Islet of Langerhans (tissue), 1 donor: Measurements from ENCODE around the gene FBP2.
A peak's percentile ranks its signal among the peaks of the same experiment; 100 is the strongest.
"Not testable (repeated sequence)": the region's sequence is repeated elsewhere in the genome, so short reads cannot be mapped to it uniquely, and the experiment has no call there.

Source experiments
- FAIRE-seq: peaks from one replicate; lab custom pipeline; 2011; peaks lifted over from hg19 to GRCh38; lab: Jason Lieb, UNC

Gene FBP2

GRCh38 chr9:94563548-94563947, 30.1 kb downstream of the FBP2 start:
- no peak for FAIRE-seq

- no peak for FAIRE-seq
Measured at GRCh38 chr9:94560237-94560636, 33.4 kb downstream of the FBP2 start.

- no peak for FAIRE-seq
Measured at GRCh38 chr9:94557376-94557775, 36.2 kb downstream of the FBP2 start.

GRCh38 chr9:94554439-94555331, 38.9 kb downstream of the FBP2 start, which contains the start of gene PCAT7:
PCAT7 (plus strand) TSS chr9:94555083.
- FAIRE-seq = no peak

GRCh38 chr9:94554078-94554438, 39.6 kb downstream of the FBP2 start:
- no peak for FAIRE-seq

GRCh38 chr9:94553029-94553938, 40.3 kb downstream of the FBP2 start:
- FAIRE-seq = no peak

- no peak for FAIRE-seq
Measured at GRCh38 chr9:94545940-94546339, 47.7 kb downstream of the FBP2 start.

GRCh38 chr9:94544335-94544734, 49.3 kb downstream of the FBP2 start:
- not testable (repeated sequence) for FAIRE-seq

GRCh38 chr9:94538908-94539307, 54.7 kb downstream of the FBP2 start:
- no peak for FAIRE-seq

GRCh38 chr9:94534901-94535300, 58.7 kb downstream of the FBP2 start:
- FAIRE-seq = no peak

- FAIRE-seq = no peak
Measured at GRCh38 chr9:94533601-94534000, 60.0 kb downstream of the FBP2 start.

- no peak for FAIRE-seq
Measured at GRCh38 chr9:94533155-94533554, 60.5 kb downstream of the FBP2 start.

- no peak for FAIRE-seq
Measured at GRCh38 chr9:94528886-94529285, 64.7 kb downstream of the FBP2 start.

GRCh38 chr9:94526951-94527350, 66.7 kb downstream of the FBP2 start:
- no peak for FAIRE-seq

- no peak for FAIRE-seq
Measured at GRCh38 chr9:94526271-94526670, 67.4 kb downstream of the FBP2 start.

GRCh38 chr9:94525396-94526035, 68.1 kb downstream of the FBP2 start:
- no peak for FAIRE-seq

GRCh38 chr9:94517254-94517653, 76.4 kb downstream of the FBP2 start:
- FAIRE-seq = no peak

GRCh38 chr9:94514722-94515121, 78.9 kb downstream of the FBP2 start:
- no peak for FAIRE-seq

- FAIRE-seq = peak; percentile 65
Measured at GRCh38 chr9:94511955-94512265, 81.7 kb downstream of the FBP2 start.

- no peak for FAIRE-seq
Measured at GRCh38 chr9:94511134-94511954, 82.3 kb downstream of the FBP2 start.
